HCT116 (cell line): ENCODE results near the gene CCNL1. TPM values are rescaled to one million over a fixed set of nuclear protein-coding genes. Genes with fewer than 3 reads are reported as not detected.

Experiments
- ATAC-seq: fragments of 200-7000 bp; cut with Tn5 transposase; 2 replicates; pipeline ENCODE4 v1.9.1; 2020; ENCODE audit warnings: mild to moderate bottlenecking, moderate library complexity
- BruUV-seq: library from RNA; stranded (reverse); fragments of 400-500 nt; replicated peaks from 2 replicates; lab custom pipeline; 2021; lab: Mats Ljungman, UMichigan
- CTCF ChIA-PET: fragments of 300-600 bp; sonication (Branson Sonifier 250); formaldehyde crosslinking; loops from one replicate; lab custom pipeline; 2021; ENCODE audit warnings: antibody characterized with exemption; lab: Charles Lee
- POLR2A ChIA-PET: fragments of 300-600, 350-600 bp; sonication (Branson Sonifier 250); formaldehyde crosslinking; loops from one replicate; lab custom pipeline; 2021; ENCODE audit warnings: antibody characterized with exemption; lab: Charles Lee
- RAD21 ChIA-PET, 2 experiments: fragments of 300-600 bp; sonication (Branson Sonifier 250); formaldehyde crosslinking; loops; one replicate each; lab custom pipeline; 2023; ENCODE audit warnings: low total read pairs in 2 of 2; ENCODE audit not compliant: uncharacterized antibody in 2 of 2, unreplicated experiment in 2 of 2, low non-redundant PET in 1 of 2; lab: Charles Lee
- DNase-seq: peaks from one replicate; pipeline ENCODE4 v3.0.0-alpha.2; 2010; ENCODE audit warnings: low read depth, low spot score
- H2AFZ ChIP-seq: fragments of 200-600 bp; shearing (Covaris generic), sonication (generic); 2 replicates; pipeline ENCODE4 v1.6.1; 2017; ENCODE audit warnings: low read depth, mixed run types, mixed read lengths, antibody characterized with exemption, low read length; ENCODE audit not compliant: poor library complexity, severe bottlenecking
- H3K27ac ChIP-seq: 2 replicates; pipeline ENCODE4 v1.5.1; 2012; ENCODE audit warnings: low read depth, low read length
- H3K27me3 ChIP-seq: fragments of 200-600 bp; sonication (generic); 2 replicates; pipeline ENCODE4 v1.6.1; 2016; ENCODE audit warnings: mixed run types, low read length, mixed read lengths; ENCODE audit not compliant: insufficient read depth
- H3K36me3 ChIP-seq, 2 experiments: fragments of 200-500 bp in 1 of 2; fragments of 200-600 bp in 1 of 2; sonication (Bioruptor generic) in 1 of 2; sonication (generic) in 1 of 2; 2 replicates each; pipeline versions ENCODE4 v1.5.1 to v1.6.1; 2014 to 2016; ENCODE audit warnings: low read length in 2 of 2, inconsistent platforms in 1 of 2, mixed read lengths in 1 of 2, mixed run types in 1 of 2; ENCODE audit not compliant: insufficient read depth in 2 of 2, control insufficient read depth in 1 of 2
- H3K4me1 ChIP-seq, 2 experiments: fragments of 200-600 bp in 1 of 2; sonication (generic) in 1 of 2; 2 replicates each; pipeline versions ENCODE4 v1.5.1 to v1.6.1; 2012 to 2017; ENCODE audit warnings: low read length in 2 of 2, inconsistent platforms in 1 of 2, mild to moderate bottlenecking in 1 of 2, mixed read lengths in 1 of 2, mixed run types in 1 of 2, moderate library complexity in 1 of 2; ENCODE audit not compliant: insufficient read depth in 2 of 2, control insufficient read depth in 1 of 2
- H3K4me2 ChIP-seq: fragments of 200-600 bp; sonication (generic); 2 replicates; pipeline ENCODE4 v1.6.1; 2017; ENCODE audit warnings: mixed run types, low read length, mixed read lengths
- H3K4me3 ChIP-seq, 2 experiments: fragments of 200-600 bp in 1 of 2; sonication (generic) in 1 of 2; replicated peaks in 1 of 2; 2 replicates each; pipeline ENCODE4 v1.5.1; 2011 to 2016; ENCODE audit warnings: low read length in 2 of 2, control low read depth in 1 of 2, low read depth in 1 of 2, mild to moderate bottlenecking in 1 of 2, mixed read lengths in 1 of 2, mixed run types in 1 of 2
- H3K79me2 ChIP-seq: fragments of 200-600 bp; sonication (generic); 2 replicates; pipeline ENCODE4 v1.6.1; 2017; ENCODE audit warnings: mild to moderate bottlenecking, mixed run types, low read length, moderate library complexity, mixed read lengths; ENCODE audit not compliant: insufficient read depth
- H3K9ac ChIP-seq: fragments of 200-600 bp; sonication (generic); 2 replicates; pipeline ENCODE4 v1.6.1; 2016; ENCODE audit warnings: low read length, mixed read lengths
- H3K9me2 ChIP-seq: fragments of 200-600 bp; sonication (generic), shearing (Covaris generic); 2 replicates; pipeline ENCODE4 v1.6.1; 2017; ENCODE audit warnings: mixed run types, mild to moderate bottlenecking, moderate library complexity; ENCODE audit not compliant: insufficient read depth
- H3K9me3 ChIP-seq, 2 experiments: fragments of 200-500 bp in 1 of 2; fragments of 200-600 bp in 1 of 2; sonication (Bioruptor generic) in 1 of 2; sonication (generic) in 1 of 2; 2 replicates each; pipeline ENCODE4 v1.6.1; 2014 to 2017; ENCODE audit warnings: low read length in 2 of 2, mixed read lengths in 2 of 2, inconsistent platforms in 1 of 2, low read depth in 1 of 2, mild to moderate bottlenecking in 1 of 2, mixed run types in 1 of 2, moderate library complexity in 1 of 2; ENCODE audit not compliant: control insufficient read depth in 1 of 2, insufficient read depth in 1 of 2
- H4K20me1 ChIP-seq: fragments of 200-600 bp; sonication (generic), shearing (Covaris generic); 2 replicates; pipeline ENCODE4 v1.6.1; 2017; ENCODE audit warnings: mixed run types, mild to moderate bottlenecking, moderate library complexity; ENCODE audit not compliant: insufficient read depth
- CTCF ChIP-seq, 3 experiments: fragments of 200-600 bp in 1 of 3; sonication (generic) in 1 of 3; IDR thresholded peaks in 2 of 3; conservative IDR thresholded peaks in 1 of 3; 2 replicates each; pipeline ENCODE4 v1.5.1; 2012 to 2017; ENCODE audit warnings: low read depth in 2 of 3, low read length in 2 of 3, antibody characterized with exemption in 1 of 3, borderline replicate concordance in 1 of 3, control low read depth in 1 of 3, mild to moderate bottlenecking in 1 of 3, mixed read lengths in 1 of 3, mixed run types in 1 of 3, moderate library complexity in 1 of 3; ENCODE audit not compliant: insufficient read depth in 1 of 3
- EGR1 ChIP-seq: IDR thresholded peaks from 2 replicates; pipeline ENCODE4 v1.6.1; 2012; ENCODE audit warnings: low read depth
- EZH2 ChIP-seq: fragments of 200-600 bp; sonication (generic); IDR thresholded peaks from 2 replicates; pipeline ENCODE4 v1.6.1; 2017; ENCODE audit warnings: antibody characterized with exemption, mixed run types
- FOSL1 ChIP-seq: IDR thresholded peaks from 2 replicates; pipeline ENCODE4 v1.6.1; 2012; ENCODE audit warnings: low read depth
- POLR2A ChIP-seq: IDR thresholded peaks from 2 replicates; pipeline ENCODE4 v1.7.0; 2011; ENCODE audit warnings: borderline replicate concordance; ENCODE audit not compliant: insufficient read depth, insufficient read length; ENCODE audit errors: extremely low read depth
- RAD21 ChIP-seq: IDR thresholded peaks from 2 replicates; pipeline ENCODE4 v1.6.1; 2012; ENCODE audit warnings: low read depth, mild to moderate bottlenecking
- REST ChIP-seq: IDR thresholded peaks from 2 replicates; pipeline ENCODE4 v1.6.1; 2012; ENCODE audit warnings: low read depth
- SIN3A ChIP-seq: IDR thresholded peaks from 2 replicates; pipeline ENCODE4 v1.6.1; 2012; ENCODE audit warnings: low read depth
- SP1 ChIP-seq: IDR thresholded peaks from 2 replicates; pipeline ENCODE4 v1.6.1; 2012; ENCODE audit warnings: low read depth
- TCF7L2 ChIP-seq: IDR thresholded peaks from 2 replicates; pipeline ENCODE4 v1.7.0; 2011; ENCODE audit warnings: borderline replicate concordance, inconsistent platforms; ENCODE audit not compliant: insufficient read depth, insufficient read length; ENCODE audit errors: extremely low read depth
- ZFX ChIP-seq: fragments of 450-650 bp; IDR thresholded peaks from 2 replicates; pipeline ENCODE4 v1.6.1; 2017
- intact Hi-C: fragments of 100-400 bp; cut with micrococcal nuclease; formaldehyde crosslinking; loops from 2 replicates; pipeline ENCODE4 v1.10.0; 2022
- total RNA-seq: library from RNA; stranded (reverse); gene quantifications from one replicate; pipeline ENCODE4 v1.2.1, GENCODE V29; 2021; ENCODE audit not compliant: unreplicated experiment

Gene CCNL1
- total RNA-seq, 1 experiment from 2014 or later = 96.7 TPM

GRCh38 chr3:157117206-157117605, 42.7 kb downstream of the CCNL1 start:
- no peaks in the 10 kb centered on the region for H3K9me3 ChIP-seq
- no peak overlapping the region for H3K9ac ChIP-seq
- no peaks in the 10 kb centered on the region for H4K20me1 ChIP-seq
- no peak overlapping the region for H2AFZ ChIP-seq
- RAD21 ChIA-PET = no interaction called here
- no peak for ATAC-seq
- DNase-seq = no peak
- no peak overlapping the region for H3K4me3 ChIP-seq
- no peaks in the 10 kb centered on the region for H3K36me3 ChIP-seq
- intact Hi-C loops = no loop called here
- no peaks in the 10 kb centered on the region for H3K27me3 ChIP-seq
- peaks cover 4 to 35% of the 10 kb centered on the region in 2 experiments; a peak in 2 of 4 replicates for H3K4me1 ChIP-seq
- no peak overlapping the region for H3K27ac ChIP-seq
- H3K4me2 ChIP-seq = no peak overlapping the region
- TF ChIP-seq REST (no peak), CTCF (IDR thresholded peaks at IDR 0.05 in 2 of 3, conservative IDR thresholded peaks at IDR 0.05 in 1 of 3; ENCODE audit: borderline replicate concordance in 1 of 3, insufficient read depth in 1 of 3, low read depth in 2 of 3, low read length in 2 of 3) (no peak), SIN3A (no peak), EGR1 (no peak), EZH2 (no peak), RAD21 (no peak), ZFX (no peak), SP1 (no peak), FOSL1 (no peak), POLR2A (no peak), TCF7L2 (no peak)
- TF ChIP-seq, all 23 proteins: peak for 0
- Histone ChIP-seq H3K9me2 (no peaks in the 10 kb centered on the region), H3K79me2 (no peaks in the 10 kb centered on the region)
- CTCF ChIA-PET = no interaction called here
- POLR2A ChIA-PET = no interaction called here
- no TSS peak for BruUV-seq
